Measurements from ENCODE around the gene BLVRB.
A peak's percentile ranks its signal among the peaks of the same experiment; 100 is the strongest.
"Not testable (repeated sequence)": the region's sequence is repeated elsewhere in the genome, so short reads cannot be mapped to it uniquely, and the experiment has no call there.

The BLVRB gene

GRCh38 chr19:40449506-40449905 lies 16.0 kb downstream of the BLVRB start:
- no peak for DNase-seq (ENCODE audit: low read depth)

- no peak for DNase-seq (ENCODE audit: low read depth)
Measured at GRCh38 chr19:40446263-40446784, 19.2 kb downstream of the BLVRB start.

GRCh38 chr19:40445780-40446262 lies 19.7 kb downstream of the BLVRB start:
- no peak for DNase-seq (ENCODE audit: low read depth)

- DNase-seq (ENCODE audit: low read depth) = no peak
Measured at GRCh38 chr19:40444825-40445312, 20.7 kb downstream of the BLVRB start.

GRCh38 chr19:40444000-40444824 lies 21.3 kb downstream of the BLVRB start, which contains the start of gene SERTAD3:
TSS of gene SERTAD3 (minus strand) at chr19:40444335. CDS start at chr19:40442080, 2,255 bp downstream.
- peak; percentile 95 for DNase-seq (ENCODE audit: low read depth)

- DNase-seq (ENCODE audit: low read depth) = peak; percentile 99
Measured at GRCh38 chr19:40443131-40443999, 22.2 kb downstream of the BLVRB start.

GRCh38 chr19:40442328-40443130 lies 23.0 kb downstream of the BLVRB start:
- no peak for DNase-seq (ENCODE audit: low read depth)

- no peak for DNase-seq (ENCODE audit: low read depth)
Measured at GRCh38 chr19:40441719-40442253, 23.8 kb downstream of the BLVRB start.

GRCh38 chr19:40438284-40438683 lies 27.3 kb downstream of the BLVRB start:
- no peak for DNase-seq (ENCODE audit: low read depth)

GRCh38 chr19:40433391-40434216 lies 31.9 kb downstream of the BLVRB start:
- DNase-seq (ENCODE audit: low read depth) = peak; percentile 34

- not testable (repeated sequence) for DNase-seq (ENCODE audit: low read depth)
Measured at GRCh38 chr19:40432760-40433159, 32.8 kb downstream of the BLVRB start.

- no peak for DNase-seq (ENCODE audit: low read depth)
Measured at GRCh38 chr19:40431698-40432097, 33.8 kb downstream of the BLVRB start.

- not testable (repeated sequence) for DNase-seq (ENCODE audit: low read depth)
Measured at GRCh38 chr19:40430242-40430641, 35.3 kb downstream of the BLVRB start.

- not testable (repeated sequence) for DNase-seq (ENCODE audit: low read depth)
Measured at GRCh38 chr19:40428197-40428596, 37.3 kb downstream of the BLVRB start.

GRCh38 chr19:40425450-40426287 lies 39.9 kb downstream of the BLVRB start, which contains the start of gene SERTAD1:
TSS of gene SERTAD1 (minus strand) at chr19:40425992. CDS start at chr19:40423546, 2,446 bp downstream.
- DNase-seq (ENCODE audit: low read depth) = peak; percentile 100

GRCh38 chr19:40424637-40425449 lies 40.7 kb downstream of the BLVRB start:
- no peak for DNase-seq (ENCODE audit: low read depth)

GRCh38 chr19:40423938-40424337 lies 41.6 kb downstream of the BLVRB start:
- DNase-seq (ENCODE audit: low read depth) = no peak
